ENCODE results near the gene ELN.

Gene ELN

DNA sequence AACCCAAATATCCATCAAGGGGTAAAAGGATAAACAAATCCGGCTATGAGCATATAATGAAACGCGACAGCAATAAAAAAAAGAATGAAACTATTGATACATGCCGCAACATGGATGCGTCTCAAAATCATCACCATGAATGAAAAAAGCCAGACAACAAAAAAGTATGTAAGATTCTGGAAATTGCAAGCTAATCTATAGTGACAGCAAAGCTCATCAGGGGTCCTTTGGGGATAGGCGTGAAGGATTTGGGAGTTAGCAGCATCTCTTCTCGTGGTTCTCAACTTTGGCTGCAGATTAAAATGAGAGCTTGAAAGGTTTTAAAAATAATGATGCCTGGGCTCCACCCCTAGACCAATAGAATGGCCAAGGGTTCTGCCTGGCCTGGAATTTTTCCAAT lies 46.0 kb upstream of the ELN start:
- H3K4me2 ChIP-seq (ENCODE audit: low read length) = no peak overlapping the region
- H3F3A ChIP-seq (ENCODE audit: control insufficient read depth, insufficient read depth) = no peaks in the 10 kb centered on the region
- no peak overlapping the region for H3K27ac ChIP-seq (ENCODE audit: low read depth, low read length)
- no peaks in the 10 kb centered on the region for H3K79me2 ChIP-seq (ENCODE audit: control insufficient read depth, low read length)
- H3K4me3 ChIP-seq (ENCODE audit: low read length) = no peak overlapping the region
- peaks cover 13% of the 10 kb centered on the region for H3K4me1 ChIP-seq (ENCODE audit: control insufficient read depth, low read length)
- no peaks in the 10 kb centered on the region for H3K36me3 ChIP-seq (ENCODE audit: control insufficient read depth, low read length)
- no peaks in the 10 kb centered on the region for H3K9me2 ChIP-seq (replicated peaks; ENCODE audit: control insufficient read depth, low read length)
- H3K27me3 ChIP-seq (ENCODE audit: control insufficient read depth, low read length) = 0 out of 2 replicates have a peak, but pooled peaks cover 4% of the 10 kb centered on the region
- no peaks in the 10 kb centered on the region for H4K20me1 ChIP-seq (ENCODE audit: control insufficient read depth, insufficient read depth, low read depth, low read length)
- H3K9me3 ChIP-seq (ENCODE audit: control insufficient read depth, insufficient read depth, low read length) = no peaks in the 10 kb centered on the region
- no peak for TF ChIP-seq EZH2phosphoT487 (IDR thresholded peaks at IDR 0.05; ENCODE audit: borderline replicate concordance, low read length)
- TF ChIP-seq, protein P1, sequence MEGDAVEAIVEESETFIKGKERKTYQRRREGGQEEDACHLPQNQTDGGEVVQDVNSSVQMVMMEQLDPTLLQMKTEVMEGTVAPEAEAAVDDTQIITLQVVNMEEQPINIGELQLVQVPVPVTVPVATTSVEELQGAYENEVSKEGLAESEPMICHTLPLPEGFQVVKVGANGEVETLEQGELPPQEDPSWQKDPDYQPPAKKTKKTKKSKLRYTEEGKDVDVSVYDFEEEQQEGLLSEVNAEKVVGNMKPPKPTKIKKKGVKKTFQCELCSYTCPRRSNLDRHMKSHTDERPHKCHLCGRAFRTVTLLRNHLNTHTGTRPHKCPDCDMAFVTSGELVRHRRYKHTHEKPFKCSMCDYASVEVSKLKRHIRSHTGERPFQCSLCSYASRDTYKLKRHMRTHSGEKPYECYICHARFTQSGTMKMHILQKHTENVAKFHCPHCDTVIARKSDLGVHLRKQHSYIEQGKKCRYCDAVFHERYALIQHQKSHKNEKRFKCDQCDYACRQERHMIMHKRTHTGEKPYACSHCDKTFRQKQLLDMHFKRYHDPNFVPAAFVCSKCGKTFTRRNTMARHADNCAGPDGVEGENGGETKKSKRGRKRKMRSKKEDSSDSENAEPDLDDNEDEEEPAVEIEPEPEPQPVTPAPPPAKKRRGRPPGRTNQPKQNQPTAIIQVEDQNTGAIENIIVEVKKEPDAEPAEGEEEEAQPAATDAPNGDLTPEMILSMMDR (IDR thresholded peaks at IDR 0.05; ENCODE audit: low read depth, low read length, poor library complexity, severe bottlenecking) = no peak

DNA sequence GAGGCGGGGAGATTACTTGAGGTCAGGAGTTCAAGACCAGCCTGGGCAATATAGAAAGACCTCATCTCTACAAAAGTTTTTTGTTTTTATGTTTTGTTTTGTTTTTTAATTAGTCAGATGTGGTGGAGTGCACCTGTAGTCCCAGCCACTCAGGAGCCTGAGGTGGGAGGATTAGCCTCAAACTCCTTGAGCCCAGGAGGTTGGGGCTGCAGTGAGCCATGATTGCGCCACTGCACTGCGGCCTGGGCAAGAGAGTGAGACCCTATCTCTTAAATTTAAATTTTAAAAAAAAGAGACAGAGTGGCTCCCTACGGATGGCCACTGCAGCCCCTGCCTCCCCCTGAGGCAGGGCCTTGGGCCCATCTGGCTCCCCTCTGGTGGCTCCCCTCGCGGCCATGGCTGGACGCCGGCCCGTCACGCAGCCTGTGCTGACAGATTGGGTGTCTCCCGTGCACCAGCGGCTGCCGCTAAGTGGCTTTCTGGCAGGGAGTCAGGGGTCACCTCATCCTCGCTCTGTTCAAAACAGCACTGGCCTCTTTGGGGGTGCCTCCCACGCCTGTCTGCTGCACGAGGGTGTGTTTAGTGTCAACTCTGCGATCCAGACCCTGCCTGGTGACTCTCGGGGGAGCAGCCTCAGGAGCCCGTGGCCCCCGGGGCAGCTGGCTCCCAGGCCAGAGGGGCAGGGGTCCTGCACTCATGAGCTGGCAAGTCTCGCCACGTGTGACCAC lies 44.4 kb upstream of the ELN start:
- Histone ChIP-seq H4K20me1 (ENCODE audit: control insufficient read depth, insufficient read depth, low read depth, low read length) (no peaks in the 10 kb centered on the region), H3F3A (ENCODE audit: control insufficient read depth, insufficient read depth) (no peaks in the 10 kb centered on the region), H3K9me2 (replicated peaks; ENCODE audit: control insufficient read depth, low read length) (no peaks in the 10 kb centered on the region), H3K9me3 (ENCODE audit: control insufficient read depth, insufficient read depth, low read length) (no peaks in the 10 kb centered on the region), H3K36me3 (ENCODE audit: control insufficient read depth, low read length) (no peaks in the 10 kb centered on the region), H3K4me2 (ENCODE audit: low read length) (no peak overlapping the region), H3K27me3 (ENCODE audit: control insufficient read depth, low read length) (0 out of 2 replicates have a peak, but pooled peaks cover 4% of the 10 kb centered on the region), H3K4me1 (ENCODE audit: control insufficient read depth, low read length) (peaks cover 13% of the 10 kb centered on the region), H3K4me3 (ENCODE audit: low read length) (no peak overlapping the region), H3K79me2 (ENCODE audit: control insufficient read depth, low read length) (no peaks in the 10 kb centered on the region), H3K27ac (ENCODE audit: low read depth, low read length) (no peak overlapping the region)
- TF ChIP-seq, protein P1 (IDR thresholded peaks at IDR 0.05; ENCODE audit: low read depth, low read length, poor library complexity, severe bottlenecking) = no peak
- TF ChIP-seq EZH2phosphoT487 (IDR thresholded peaks at IDR 0.05; ENCODE audit: borderline replicate concordance, low read length) = no peak

DNA sequence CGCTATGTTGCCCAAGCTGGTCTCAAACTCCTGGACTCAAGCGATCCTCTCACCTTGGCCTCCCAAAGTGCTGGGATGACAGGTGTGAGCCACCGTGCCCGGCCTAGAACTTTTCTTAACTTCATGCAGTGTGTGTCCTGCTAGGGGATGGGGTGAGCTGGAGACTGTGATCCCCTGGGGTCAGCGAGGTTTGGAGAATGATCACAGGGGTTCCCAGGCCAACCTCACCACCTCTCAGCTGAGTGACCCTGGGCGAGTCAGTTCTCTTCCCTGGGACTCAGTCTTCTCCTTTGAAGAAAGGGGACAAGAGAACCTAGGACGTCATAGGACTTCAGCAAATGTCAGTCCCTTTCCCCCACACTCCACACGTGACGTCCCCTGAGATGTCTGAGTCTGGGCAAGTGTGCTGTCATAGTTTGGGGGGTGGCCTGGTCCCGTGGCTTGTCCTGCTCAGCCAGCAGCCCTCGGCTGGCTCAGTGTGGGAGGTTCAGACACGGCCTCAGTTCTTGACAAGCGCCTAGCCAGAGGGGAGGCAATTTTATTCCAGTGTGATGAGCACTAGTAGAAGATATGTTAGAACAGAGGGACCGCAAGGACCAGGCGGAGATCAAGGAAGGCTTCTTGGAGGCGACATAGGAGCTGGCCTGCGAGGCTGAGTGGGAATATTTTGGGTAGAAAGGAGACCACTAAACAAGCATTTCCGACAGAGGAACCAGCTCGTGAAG lies 43.3 kb upstream of the ELN start:
- no peak overlapping the region for H3K4me2 ChIP-seq (ENCODE audit: low read length)
- no peaks in the 10 kb centered on the region for H3F3A ChIP-seq (ENCODE audit: control insufficient read depth, insufficient read depth)
- H3K9me3 ChIP-seq (ENCODE audit: control insufficient read depth, insufficient read depth, low read length) = no peaks in the 10 kb centered on the region
- no peaks in the 10 kb centered on the region for H4K20me1 ChIP-seq (ENCODE audit: control insufficient read depth, insufficient read depth, low read depth, low read length)
- no peaks in the 10 kb centered on the region for H3K9me2 ChIP-seq (replicated peaks; ENCODE audit: control insufficient read depth, low read length)
- H3K4me3 ChIP-seq (ENCODE audit: low read length) = no peak overlapping the region
- H3K36me3 ChIP-seq (ENCODE audit: control insufficient read depth, low read length) = no peaks in the 10 kb centered on the region
- H3K79me2 ChIP-seq (ENCODE audit: control insufficient read depth, low read length) = no peaks in the 10 kb centered on the region
- 0 out of 2 replicates have a peak, but pooled peaks cover 4% of the 10 kb centered on the region for H3K27me3 ChIP-seq (ENCODE audit: control insufficient read depth, low read length)
- peaks cover 5% of the 10 kb centered on the region for H3K4me1 ChIP-seq (ENCODE audit: control insufficient read depth, low read length)
- TF ChIP-seq, protein P1 (IDR thresholded peaks at IDR 0.05; ENCODE audit: low read depth, low read length, poor library complexity, severe bottlenecking) = no peak
- H3K27ac ChIP-seq (ENCODE audit: low read depth, low read length) = no peak overlapping the region
